ENCODE data around the gene MRPS33. TPM values are rescaled to one million over a fixed set of nuclear protein-coding genes. Genes with fewer than 3 reads are reported as not detected.
"Not testable (repeated sequence)": the region's sequence is repeated elsewhere in the genome, so short reads cannot be mapped to it uniquely, and the experiment has no call there.

MRPS33 gene
- total and polyA plus RNA-seq, 4 donors: 17.3 to 73.6 (median 42.9) TPM

GRCh38 chr7:140966561-140967233 is 48.1 kb downstream of the MRPS33 start:
- Histone ChIP-seq H3K27ac (ENCODE audit: low read depth in 1 of 2, low read length in 1 of 2) (no peak overlapping the region), H3K27me3 (ENCODE audit: control insufficient read depth in 3 of 3, insufficient read depth in 3 of 3, low read length in 2 of 3) (no peaks in the 10 kb centered on the region), H3K9ac (ENCODE audit: insufficient read depth in 1 of 2, low read length in 2 of 2) (no peak overlapping the region), H3K36me3 (ENCODE audit: control insufficient read depth in 4 of 4, insufficient read depth in 4 of 4, low read length in 4 of 4) (no peaks in the 10 kb centered on the region), H3K4me1 (ENCODE audit: control insufficient read depth in 5 of 5, insufficient read depth in 5 of 5, low read length in 5 of 5) (no peaks in the 10 kb centered on the region), H3K9me3 (ENCODE audit: control insufficient read depth in 4 of 4, insufficient read depth in 3 of 4, low read length in 3 of 4) (no peaks in the 10 kb centered on the region), H3K4me3 (no peak overlapping the region)
- no peak for TF ChIP-seq CTCF (IDR thresholded peaks at IDR 0.05; ENCODE audit: control extremely low read depth, extremely low read depth)
- DNase-seq (no peak), ATAC-seq (ENCODE audit: insufficient read depth, low FRiP score) (no peak)
- WGBS, 2 donors: 62 to 68% methylated on average over 5 of the region's 5 CpGs

GRCh38 chr7:140961117-140961516 is 53.6 kb downstream of the MRPS33 start:
- no peaks in the 10 kb centered on the region for H3K36me3 ChIP-seq (ENCODE audit: control insufficient read depth in 4 of 4, insufficient read depth in 4 of 4, low read length in 4 of 4)
- no peak for TF ChIP-seq CTCF (IDR thresholded peaks at IDR 0.05; ENCODE audit: control extremely low read depth, extremely low read depth)
- no peaks in the 10 kb centered on the region for H3K4me1 ChIP-seq (ENCODE audit: control insufficient read depth in 5 of 5, insufficient read depth in 5 of 5, low read length in 5 of 5)
- no peak overlapping the region for H3K27ac ChIP-seq (ENCODE audit: low read depth in 1 of 2, low read length in 1 of 2)
- no peak for ATAC-seq (ENCODE audit: insufficient read depth, low FRiP score)
- no peak overlapping the region for H3K9ac ChIP-seq (ENCODE audit: insufficient read depth in 1 of 2, low read length in 2 of 2)
- no peaks in the 10 kb centered on the region for H3K9me3 ChIP-seq (ENCODE audit: control insufficient read depth in 4 of 4, insufficient read depth in 3 of 4, low read length in 3 of 4)
- H3K4me3 ChIP-seq: no peak overlapping the region
- no peaks in the 10 kb centered on the region for H3K27me3 ChIP-seq (ENCODE audit: control insufficient read depth in 3 of 3, insufficient read depth in 3 of 3, low read length in 2 of 3)
- 98% methylated on average over 4 of the region's 4 CpGs for whole genome bisulfite sequencing, 2 donors
- DNase-seq: no peak

- H3K36me3 ChIP-seq (ENCODE audit: control insufficient read depth in 4 of 4, insufficient read depth in 4 of 4, low read length in 4 of 4): not testable (repeated sequence)
These were observed 57.8 kb downstream of the MRPS33 start for GRCh38 chr7:140956997-140957396.

More at GRCh38 chr7:140956997-140957396, 57.8 kb downstream of the MRPS33 start:
- H3K27ac ChIP-seq (ENCODE audit: low read depth in 1 of 2, low read length in 1 of 2); H3K27me3 ChIP-seq (ENCODE audit: control insufficient read depth in 3 of 3, insufficient read depth in 3 of 3, low read length in 2 of 3); H3K4me3 ChIP-seq; H3K4me1 ChIP-seq (ENCODE audit: control insufficient read depth in 5 of 5, insufficient read depth in 5 of 5, low read length in 5 of 5); DNase-seq; H3K9ac ChIP-seq (ENCODE audit: insufficient read depth in 1 of 2, low read length in 2 of 2); ATAC-seq (ENCODE audit: insufficient read depth, low FRiP score); H3K9me3 ChIP-seq (ENCODE audit: control insufficient read depth in 4 of 4, insufficient read depth in 3 of 4, low read length in 3 of 4): not testable (repeated sequence)
- 95% methylated on average over 25 of the region's 25 CpGs for WGBS, 2 donors

Small RNAs within 50 kb of the gene (small RNA-seq; reads per million reads assigned to genes)
- gene RNU4-74P (ENCODE audit: low replicate concordance): not detected

Other genes starting within 250 kb of the MRPS33 start
- gene BRAF, start 90.0 kb downstream of the MRPS33 start, total RNA-seq: 100 to 1,000 TPM in 1 of 2 donors, 10 to 100 TPM in 1; 35.6 to 111 TPM
- 1 to 10 TPM; 6.5 to 9.0 TPM for gene BRAF, start 90.0 kb downstream of the MRPS33 start, polyA plus RNA-seq
- 1 to 10 TPM in 1 of 2 donors, under 1 TPM in 1; 0.89 to 2.4 TPM for gene TMEM178B, start 59.1 kb upstream of the MRPS33 start, total RNA-seq
- under 1 TPM; 0.04 to 0.08 TPM for gene TMEM178B, start 59.1 kb upstream of the MRPS33 start, polyA plus RNA-seq

All from lung (tissue), 13 donors.